MG63 (cell line): ENCODE data around the gene RSPH1. TPM values are rescaled to one million over a fixed set of nuclear protein-coding genes. Genes with fewer than 3 reads are reported as not detected.

ENCODE experiments used
- DNase-seq: peaks from one replicate; pipeline ENCODE4 v3.0.0-alpha.2; 2020
- H3K27me3 ChIP-seq: fragments of 250-450 bp; sonication (Bioruptor Pico); 2 replicates; pipeline ENCODE4 v1.5.1; 2020; ENCODE audit warnings: mild to moderate bottlenecking, moderate library complexity
- H3K36me3 ChIP-seq: fragments of 250-450 bp; sonication (Bioruptor Pico); 2 replicates; pipeline ENCODE4 v1.5.1; 2020; ENCODE audit warnings: mild to moderate bottlenecking, moderate library complexity
- H3K4me3 ChIP-seq: fragments of 250-450 bp; sonication (Bioruptor Pico); 2 replicates; pipeline ENCODE4 v1.5.1; 2020; ENCODE audit warnings: mild to moderate bottlenecking, moderate library complexity
- H3K9me3 ChIP-seq: fragments of 250-450 bp; sonication (Bioruptor Pico); 2 replicates; pipeline ENCODE4 v1.5.1; 2020; ENCODE audit warnings: mild to moderate bottlenecking, moderate library complexity
- total RNA-seq: library from RNA; depleted of rRNA; stranded (reverse); fragments of >200 nt; shearing (Covaris generic); gene quantifications from 2 replicates; pipeline ENCODE4 v1.2.3, GENCODE V29; 2014; ENCODE audit warnings: low replicate concordance; rRNA removed

RSPH1 gene
- total RNA-seq, 1 experiment from 2014 or later = not detected

- H3K36me3 ChIP-seq = no peaks in the 10 kb centered on the region
- H3K4me3 ChIP-seq = no peak overlapping the region
- H3K27me3 ChIP-seq = peaks cover 35% of the 10 kb centered on the region
- H3K9me3 ChIP-seq = no peaks in the 10 kb centered on the region
- DNase-seq = no peak
Measured at GRCh38 chr21:42423685-42424084, 72.3 kb downstream of the RSPH1 start.

GRCh38 chr21:42423197-42423675, 72.8 kb downstream of the RSPH1 start:
- no peaks in the 10 kb centered on the region for H3K36me3 ChIP-seq

More at GRCh38 chr21:42423197-42423675, 72.8 kb downstream of the RSPH1 start:
- no peak for DNase-seq
- no peak overlapping the region for H3K4me3 ChIP-seq
- H3K9me3 ChIP-seq = no peaks in the 10 kb centered on the region
- peaks cover 35% of the 10 kb centered on the region for H3K27me3 ChIP-seq

Other genes starting within 250 kb of the RSPH1 start
- not detected in 2 replicates for gene TFF3, start 180.8 kb downstream of the RSPH1 start, total RNA-seq
- not detected in 2 replicates for gene TFF2, start 145.2 kb downstream of the RSPH1 start, total RNA-seq
- not detected in 2 replicates for gene TFF1, start 129.7 kb downstream of the RSPH1 start, total RNA-seq
- gene TMPRSS3, start 100.2 kb downstream of the RSPH1 start, total RNA-seq = not detected in 2 replicates
- gene UBASH3A, start 92.3 kb downstream of the RSPH1 start, total RNA-seq = not detected in 2 replicates
- 2.1 and 5.0 TPM in 2 replicates for gene SLC37A1, start 17.6 kb upstream of the RSPH1 start, total RNA-seq
- 0.12 TPM in 1 of 2 replicates, not detected in the other for gene PDE9A, start 157.4 kb upstream of the RSPH1 start, total RNA-seq